ENCODE results near the gene LCNL1.

LCNL1 gene

GRCh38 chr9:137013571-137013940 is 30.8 kb downstream of the LCNL1 start:
- no peak for DNase-seq

DNA sequence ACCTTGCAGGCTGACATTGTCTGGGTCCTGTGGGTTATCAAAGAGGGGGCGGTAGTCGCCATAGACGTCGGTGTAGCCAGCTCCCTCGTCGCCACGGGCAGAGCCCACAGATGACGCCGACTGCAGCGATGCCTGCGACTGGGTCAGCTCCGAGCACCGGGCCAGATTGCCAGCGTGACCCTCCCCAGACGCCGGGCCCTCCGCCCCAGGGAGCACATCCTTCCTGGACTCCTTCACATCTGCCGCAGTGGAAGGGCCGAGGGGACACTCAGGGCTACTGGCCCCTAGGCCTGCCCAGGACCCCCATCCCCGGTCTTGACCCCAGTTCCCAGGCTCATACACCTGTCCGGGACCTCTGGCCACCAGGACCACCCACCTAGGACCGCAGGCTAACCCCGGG is 31.4 kb downstream of the LCNL1 start:
- DNase-seq, result no peak

DNA sequence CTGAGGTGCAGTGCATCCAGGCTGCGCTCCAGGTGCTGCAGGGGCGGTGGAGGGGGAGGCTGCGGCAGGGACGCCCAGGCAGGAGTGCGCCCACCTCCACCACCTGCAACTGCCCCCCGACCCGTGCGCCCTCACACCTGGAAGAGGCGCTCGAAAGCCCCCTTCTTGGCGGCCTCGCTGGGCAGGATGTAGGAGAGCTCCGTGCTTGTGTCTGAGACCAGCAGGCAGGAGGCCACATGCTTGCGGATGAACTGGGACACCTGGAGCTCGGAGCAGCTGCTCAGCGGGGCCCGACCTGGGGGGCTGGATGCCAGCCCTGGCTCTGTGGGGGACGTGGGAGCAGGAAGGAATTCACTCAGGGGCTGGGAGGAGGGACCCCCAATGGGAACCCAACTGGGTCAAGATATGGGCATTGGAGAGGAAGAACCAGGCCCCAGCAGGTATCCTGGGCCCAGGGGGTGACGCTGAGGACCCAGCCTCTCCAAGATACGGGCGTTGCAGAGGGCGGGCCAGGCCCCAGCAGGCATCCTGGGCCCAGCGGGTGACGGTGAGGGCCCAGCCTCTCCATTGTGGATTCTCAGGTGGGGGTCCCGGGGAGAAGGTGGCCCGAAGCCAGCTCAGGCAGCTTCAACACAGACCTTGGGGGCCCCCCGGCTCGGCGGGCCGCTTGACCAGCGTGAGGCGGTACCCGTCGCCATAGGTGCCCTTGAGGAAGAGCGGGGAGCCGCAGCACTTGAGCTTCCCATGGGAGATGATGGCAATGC is 32.2 kb downstream of the LCNL1 start:
- no peak for DNase-seq

DNA sequence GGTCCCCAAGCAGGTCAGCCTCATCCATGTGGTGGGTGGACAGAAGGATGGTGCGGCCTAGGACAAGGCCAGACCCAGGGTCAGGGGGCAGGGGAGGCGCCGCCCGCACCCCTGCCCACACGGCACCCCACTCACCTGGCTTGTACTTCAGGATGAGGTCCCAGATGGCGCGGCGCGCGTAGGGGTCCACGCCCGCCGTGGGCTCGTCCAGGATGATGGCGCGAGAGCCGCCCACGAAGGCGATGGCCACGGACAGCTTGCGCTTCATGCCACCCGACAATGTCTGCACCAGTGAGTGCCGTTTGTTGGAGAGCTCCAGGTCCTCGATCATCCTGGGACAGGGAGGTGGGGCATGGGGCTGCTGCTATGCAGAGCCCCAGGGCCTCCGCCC is 32.7 kb downstream of the LCNL1 start:
- DNase-seq, result no peak

- DNase-seq, result no peak
Measured at GRCh38 chr9:137015976-137016375, 33.2 kb downstream of the LCNL1 start.

GRCh38 chr9:137016436-137016835 is 33.6 kb downstream of the LCNL1 start:
- no peak for DNase-seq

DNA sequence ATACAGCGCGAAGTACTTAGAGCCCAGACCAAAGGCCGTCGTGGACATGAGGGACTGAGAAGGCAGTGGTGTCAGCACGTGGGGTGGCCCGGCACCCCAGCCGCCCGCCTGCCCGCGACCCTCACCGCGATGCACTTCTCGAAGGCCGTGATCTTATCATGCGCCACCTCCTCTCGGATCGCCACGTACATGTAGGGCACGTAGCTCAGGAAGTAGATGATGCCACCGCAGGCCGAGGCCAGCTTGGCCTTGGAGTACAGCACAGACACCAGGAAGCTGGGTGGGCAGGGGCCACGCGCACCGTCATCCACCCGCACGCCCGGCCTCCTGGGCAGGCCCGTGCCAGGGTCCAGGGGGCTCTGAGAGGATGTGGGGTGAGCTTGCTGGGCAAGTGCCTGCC is 34.3 kb downstream of the LCNL1 start:
- no peak for DNase-seq

- DNase-seq, result no peak
Measured at GRCh38 chr9:137017791-137018497, 35.2 kb downstream of the LCNL1 start.

GRCh38 chr9:137018761-137019559 is 36.2 kb downstream of the LCNL1 start:
- no peak for DNase-seq

DNA sequence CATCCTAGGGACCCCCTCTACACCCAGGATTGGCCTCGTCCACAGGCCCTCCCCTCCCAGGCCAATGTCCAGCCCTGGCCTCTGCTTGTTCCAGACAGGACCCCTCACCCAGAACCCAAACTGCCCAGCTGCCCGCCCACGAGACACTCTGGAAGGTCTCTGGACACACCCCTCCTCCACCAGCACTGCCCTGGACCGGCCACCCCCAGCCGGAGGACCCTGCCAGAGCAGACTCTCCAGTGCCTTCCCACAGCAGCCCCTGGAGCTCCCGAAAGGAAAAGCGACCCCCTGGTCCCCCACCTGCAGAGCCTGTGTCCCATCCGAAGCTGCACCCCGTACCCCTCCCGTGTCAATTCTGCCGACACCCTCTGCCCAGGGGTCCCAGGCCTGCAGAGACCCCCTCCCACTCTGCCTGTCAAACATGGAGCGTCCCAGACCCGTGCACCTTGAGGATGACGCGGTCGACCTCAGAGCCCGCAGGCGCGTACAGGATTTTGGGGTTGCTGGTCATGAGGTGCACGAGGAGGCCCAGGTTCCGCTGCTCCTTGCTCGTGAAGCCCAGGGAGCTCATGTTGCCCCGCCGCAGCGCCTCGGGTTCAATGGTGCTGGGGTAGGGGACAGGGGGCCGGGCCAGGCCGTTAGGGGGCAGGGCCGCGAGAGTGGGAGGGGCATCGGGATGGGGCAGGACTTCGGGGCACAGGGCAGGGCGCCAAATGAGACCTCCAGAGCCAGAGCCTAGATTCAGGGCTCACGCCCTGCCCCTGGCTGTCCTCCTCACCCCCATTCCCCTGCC is 37.3 kb downstream of the LCNL1 start:
- no peak for DNase-seq

DNA sequence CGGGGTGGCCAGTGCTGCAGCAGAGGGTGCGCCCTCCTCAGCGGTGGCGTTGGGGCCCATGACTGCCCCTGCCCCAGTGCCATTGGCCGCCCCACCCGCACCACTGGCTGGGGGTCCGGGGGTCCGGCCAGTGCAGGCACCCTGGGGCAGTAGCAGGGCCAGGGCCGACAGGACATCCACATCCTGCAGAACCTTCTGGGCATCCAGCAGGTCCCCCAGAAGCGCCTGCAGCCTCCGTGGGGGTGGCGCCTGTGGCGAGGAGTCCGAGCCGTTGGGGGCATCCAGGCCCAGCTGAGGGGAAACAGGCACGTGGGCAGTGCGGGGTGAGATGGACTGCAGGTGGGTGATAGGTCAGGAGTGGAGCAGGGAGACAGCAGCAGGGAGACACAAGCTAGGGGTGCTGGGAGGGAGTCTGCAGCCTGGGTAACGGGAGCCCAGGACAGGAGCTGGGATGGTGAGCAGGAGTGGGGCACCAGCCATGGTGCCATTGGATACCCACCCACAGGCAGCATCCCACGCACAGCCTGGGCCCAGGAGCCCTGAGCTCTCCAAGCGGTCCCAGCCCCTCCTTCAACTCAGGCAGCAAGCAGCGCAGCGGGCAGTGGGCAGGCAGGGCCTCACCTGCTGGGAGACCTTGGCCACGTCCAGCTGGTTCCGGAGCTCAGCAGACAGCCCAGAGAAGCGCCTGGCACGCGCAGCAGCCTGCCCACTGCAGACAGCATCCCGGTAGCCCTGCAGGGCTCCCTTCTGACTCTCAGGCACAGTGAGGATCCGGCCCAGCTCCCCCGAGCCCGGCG is 38.2 kb downstream of the LCNL1 start:
- DNase-seq, result no peak

GRCh38 chr9:137021568-137021978 is 38.8 kb downstream of the LCNL1 start:
- DNase-seq, result no peak

DNA sequence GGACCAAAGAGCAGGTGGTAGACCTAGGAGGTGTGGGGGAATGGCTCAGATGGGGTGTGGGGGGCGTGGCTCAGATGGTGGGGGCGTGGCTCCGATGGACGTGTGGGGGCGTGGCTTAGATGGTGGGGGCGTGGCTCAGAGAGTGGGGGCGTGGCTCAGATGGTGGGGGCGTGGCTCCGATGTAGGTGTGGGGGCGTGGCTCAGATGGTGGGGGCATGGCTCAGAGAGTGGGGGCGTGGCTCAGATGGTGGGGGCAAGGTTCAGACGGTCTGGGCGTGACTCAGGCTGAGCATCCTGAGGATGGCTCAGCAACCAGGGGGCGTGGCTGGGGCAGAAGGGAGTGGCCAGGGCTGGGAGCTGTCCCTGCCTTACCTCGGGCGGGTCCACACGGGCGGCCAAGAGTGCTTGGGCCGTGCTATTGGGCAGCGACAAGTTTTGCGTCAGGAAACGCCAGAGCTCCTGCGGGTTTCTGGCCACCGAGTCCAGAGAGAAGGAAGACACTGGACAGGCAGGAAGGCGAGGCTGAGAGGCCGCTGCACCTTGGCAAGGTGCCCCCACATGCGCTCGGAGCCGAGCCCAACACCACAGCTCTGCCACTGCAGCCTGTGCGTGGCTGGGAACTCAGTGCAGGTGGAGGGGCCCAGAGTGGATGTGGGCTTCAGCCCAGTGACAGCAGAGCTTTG is 39.3 kb downstream of the LCNL1 start:
- DNase-seq, result peak; percentile 82

DNA sequence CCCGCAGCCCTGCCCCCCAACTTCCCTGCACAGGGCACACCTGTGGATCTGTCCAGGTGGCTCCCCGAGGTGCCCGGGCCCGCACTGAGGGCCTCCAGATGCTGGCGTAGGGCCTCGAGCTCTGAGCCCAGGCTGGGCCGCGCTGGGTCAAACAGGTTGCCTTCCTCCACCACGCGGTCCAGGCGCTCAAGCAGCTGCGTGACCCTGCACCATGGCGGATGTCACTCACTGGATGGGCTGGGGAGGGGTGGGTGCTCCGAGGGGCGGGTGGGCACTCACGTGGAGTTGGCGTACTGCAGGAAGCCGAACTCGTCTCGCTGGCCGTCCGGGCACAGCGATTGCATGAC is 39.8 kb downstream of the LCNL1 start:
- no peak for DNase-seq

DNA sequence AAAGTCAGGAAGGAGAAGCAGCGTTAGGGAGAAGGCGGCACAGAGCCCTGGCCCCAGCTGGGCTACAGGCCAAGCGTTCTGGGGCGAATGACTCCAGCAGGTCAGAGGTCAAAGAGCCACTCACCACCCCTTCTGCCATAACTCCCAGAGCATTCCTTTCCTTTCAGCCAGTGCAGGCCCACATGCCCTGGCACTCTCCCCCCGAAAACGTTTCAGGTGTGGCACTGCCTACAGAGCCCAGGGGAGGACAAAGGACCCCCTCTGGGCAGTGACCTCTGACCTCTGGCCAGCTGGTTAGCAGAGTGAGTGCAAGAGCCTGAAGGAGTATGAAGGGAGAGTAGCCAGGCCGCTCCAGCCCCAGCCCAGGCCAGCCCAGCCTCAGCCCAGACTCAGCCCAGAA is 40.4 kb downstream of the LCNL1 start:
- DNase-seq, result no peak

DNA sequence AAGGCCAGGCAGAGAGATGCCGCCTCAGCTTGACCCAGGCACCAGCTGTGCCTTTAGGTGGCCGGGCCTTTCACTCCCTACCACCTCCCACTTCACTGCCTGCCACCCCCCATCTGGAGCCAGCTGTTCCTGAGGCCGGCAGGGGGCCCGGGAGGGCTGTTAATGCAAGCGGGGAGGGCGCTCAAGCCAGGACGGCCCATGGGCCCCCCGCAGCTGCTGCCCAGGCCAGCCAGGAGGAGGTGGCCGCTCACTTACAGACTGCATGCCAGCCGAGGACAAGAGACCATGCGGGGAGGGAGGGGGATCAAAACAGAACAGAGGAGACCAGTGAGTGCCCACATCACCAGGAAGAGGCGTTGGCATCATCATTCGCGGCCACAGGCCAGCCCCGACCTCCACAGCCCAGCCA is 40.8 kb downstream of the LCNL1 start:
- no peak for DNase-seq

GRCh38 chr9:137025517-137025966 is 42.7 kb downstream of the LCNL1 start:
- no peak for DNase-seq

- no peak for DNase-seq
Measured at GRCh38 chr9:137026384-137026783, 43.6 kb downstream of the LCNL1 start.

DNA sequence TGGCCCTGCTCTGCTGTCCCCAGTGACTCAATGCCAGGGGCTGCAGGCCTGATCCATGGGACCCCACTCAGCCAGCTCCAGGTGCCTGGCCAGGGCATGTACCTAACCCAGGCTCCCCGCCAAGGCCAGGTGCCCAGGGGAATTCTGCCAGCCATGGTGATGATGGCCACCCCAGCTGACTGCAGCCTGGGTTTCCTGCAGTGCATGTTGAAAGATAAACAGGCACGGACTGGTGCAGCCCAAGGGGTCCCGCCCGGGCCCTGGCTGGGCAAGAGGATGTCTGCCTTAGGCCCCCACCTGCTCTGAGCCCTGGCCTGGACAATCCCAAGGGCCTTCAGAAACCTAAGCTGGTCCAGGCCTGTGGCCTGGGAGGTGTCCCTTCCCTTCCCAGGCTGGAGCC is 44.0 kb downstream of the LCNL1 start:
- no peak for DNase-seq

DNA sequence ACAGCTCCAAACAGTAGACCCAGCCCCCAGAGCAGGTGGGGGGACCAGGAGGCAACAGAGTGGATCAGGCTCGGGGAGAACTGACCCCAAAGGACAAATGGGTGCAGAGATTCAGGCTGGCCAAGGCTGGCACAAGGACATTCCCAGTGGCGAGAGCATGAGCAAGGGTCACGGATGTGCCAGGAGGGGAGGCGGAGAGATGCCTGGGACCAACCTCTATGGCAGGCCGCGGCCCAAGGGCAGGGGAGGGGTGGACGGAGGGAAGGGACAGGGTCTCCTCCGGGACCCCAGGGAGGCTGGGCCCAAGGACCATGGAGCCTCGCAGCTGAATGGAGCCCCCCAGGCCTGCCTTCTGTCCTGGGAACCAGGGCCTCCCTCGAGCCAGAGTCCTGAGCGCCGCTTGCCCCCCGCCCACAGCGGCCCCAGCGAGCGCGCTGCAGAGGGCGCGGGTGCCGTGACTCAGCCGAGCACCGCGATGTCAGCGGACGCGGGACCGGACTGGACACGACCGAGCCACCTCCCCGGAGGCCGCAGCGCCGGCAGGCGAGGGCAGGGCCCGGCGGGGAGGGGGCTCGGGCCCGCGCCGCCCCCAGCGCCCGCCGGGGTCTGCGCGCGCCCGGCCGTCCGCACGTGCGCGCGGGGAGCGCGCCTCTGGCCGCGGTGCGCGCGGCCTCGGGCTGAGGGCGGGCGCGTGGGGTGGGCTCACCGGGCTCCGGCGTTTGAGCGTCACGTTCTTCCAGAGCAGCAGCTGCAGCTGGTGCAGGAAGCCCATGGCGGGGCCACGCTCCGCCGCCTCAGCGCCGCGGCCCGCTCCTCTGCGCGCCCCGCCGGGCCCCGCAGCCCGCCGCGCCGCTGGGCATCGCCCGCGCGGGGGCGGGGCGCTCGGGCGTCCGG is 44.8 kb downstream of the LCNL1 start, which contains the start of gene ABCA2:
TSS of gene ABCA2 (minus strand) at position 869 of the 894 bp plus-strand sequence. CDS start at position 772, 97 bp downstream.
- DNase-seq, result peak; percentile 68
